ENCODE results near the gene PNPLA5.

The PNPLA5 gene

GRCh38 chr22:43923631-43924464, 32.0 kb upstream of the PNPLA5 start, which contains the start of gene PNPLA3:
TSS of gene PNPLA3 (plus strand) at chr22:43923805. CDS start at chr22:43923912, 107 bp downstream.
- Histone ChIP-seq H2AFZ (ENCODE audit: low read depth, low read length) (no peak within 1 kb of the TSS), H3K79me2 (ENCODE audit: low read length) (no peaks in the 10 kb centered on the region), H3K9ac (ENCODE audit: low read length) (no peak within 1 kb of the TSS), H3K4me1 (ENCODE audit: low read length) (no peaks in the 10 kb centered on the region), H3K9me3 (ENCODE audit: insufficient read depth, low read length) (no peaks in the 10 kb centered on the region), H4K20me1 (ENCODE audit: insufficient read depth, low read length) (no peaks in the 10 kb centered on the region), H3K27ac (ENCODE audit: low read length) (no peak within 1 kb of the TSS), H3K4me2 (ENCODE audit: low read length) (no peak within 1 kb of the TSS), H3K4me3 (ENCODE audit: low read length) (no peak within 1 kb of the TSS), H3K27me3 (ENCODE audit: low read depth, low read length) (0 out of 2 replicates have a peak, but pooled peaks cover 3% of the 10 kb centered on the region), H3K36me3 (replicated peaks; ENCODE audit: low read depth, low read length) (no peaks in the 10 kb centered on the region)
- TF ChIP-seq EZH2phosphoT487 (IDR thresholded peaks at IDR 0.05; ENCODE audit: low read depth) = no peak

GRCh38 chr22:43923191-43923590, 31.4 kb upstream of the PNPLA5 start:
- Histone ChIP-seq H3K27me3 (ENCODE audit: low read depth, low read length) (peaks cover 3% of the 10 kb centered on the region; the same call in 1 of the 2 replicates), H3K4me2 (ENCODE audit: low read length) (no peak overlapping the region), H3K9ac (ENCODE audit: low read length) (no peak overlapping the region), H3K79me2 (ENCODE audit: low read length) (no peaks in the 10 kb centered on the region), H2AFZ (ENCODE audit: low read depth, low read length) (no peak overlapping the region), H3K36me3 (replicated peaks; ENCODE audit: low read depth, low read length) (no peaks in the 10 kb centered on the region), H3K27ac (ENCODE audit: low read length) (no peak overlapping the region), H4K20me1 (ENCODE audit: insufficient read depth, low read length) (no peaks in the 10 kb centered on the region), H3K4me1 (ENCODE audit: low read length) (no peaks in the 10 kb centered on the region), H3K9me3 (ENCODE audit: insufficient read depth, low read length) (no peaks in the 10 kb centered on the region), H3K4me3 (ENCODE audit: low read length) (no peak overlapping the region)
- TF ChIP-seq EZH2phosphoT487 (IDR thresholded peaks at IDR 0.05; ENCODE audit: low read depth) = no peak
- no peak for TF ChIP-seq CTCF (IDR thresholded peaks at IDR 0.05; ENCODE audit: low read depth, low read length)

GRCh38 chr22:43922123-43922522, 30.3 kb upstream of the PNPLA5 start:
- no peak overlapping the region for H3K4me2 ChIP-seq (ENCODE audit: low read length)
- no peak overlapping the region for H2AFZ ChIP-seq (ENCODE audit: low read depth, low read length)
- no peaks in the 10 kb centered on the region for H3K9me3 ChIP-seq (ENCODE audit: insufficient read depth, low read length)
- TF ChIP-seq CTCF (IDR thresholded peaks at IDR 0.05; ENCODE audit: low read depth, low read length) (peak; percentile 20; the same call in 1 of the 2 replicates), EZH2phosphoT487 (IDR thresholded peaks at IDR 0.05; ENCODE audit: low read depth) (no peak)
- no peak overlapping the region for H3K9ac ChIP-seq (ENCODE audit: low read length)
- no peaks in the 10 kb centered on the region for H3K36me3 ChIP-seq (replicated peaks; ENCODE audit: low read depth, low read length)
- H3K4me1 ChIP-seq (ENCODE audit: low read length) = no peaks in the 10 kb centered on the region
- no peak overlapping the region for H3K4me3 ChIP-seq (ENCODE audit: low read length)
- peaks cover 3% of the 10 kb centered on the region; the same call in 1 of the 2 replicates for H3K27me3 ChIP-seq (ENCODE audit: low read depth, low read length)
- H3K27ac ChIP-seq (ENCODE audit: low read length) = no peak overlapping the region
- H3K79me2 ChIP-seq (ENCODE audit: low read length) = no peaks in the 10 kb centered on the region
- H4K20me1 ChIP-seq (ENCODE audit: insufficient read depth, low read length) = no peaks in the 10 kb centered on the region

- H3K4me3 ChIP-seq (ENCODE audit: low read length) = no peak overlapping the region
- H3K9ac ChIP-seq (ENCODE audit: low read length) = no peak overlapping the region
- no peaks in the 10 kb centered on the region for H3K4me1 ChIP-seq (ENCODE audit: low read length)
- no peak for TF ChIP-seq EZH2phosphoT487 (IDR thresholded peaks at IDR 0.05; ENCODE audit: low read depth)
- no peak overlapping the region for H2AFZ ChIP-seq (ENCODE audit: low read depth, low read length)
- no peak overlapping the region for H3K27ac ChIP-seq (ENCODE audit: low read length)
- H3K36me3 ChIP-seq (replicated peaks; ENCODE audit: low read depth, low read length) = no peaks in the 10 kb centered on the region
- peaks cover 3% of the 10 kb centered on the region; the same call in 1 of the 2 replicates for H3K27me3 ChIP-seq (ENCODE audit: low read depth, low read length)
- H4K20me1 ChIP-seq (ENCODE audit: insufficient read depth, low read length) = no peaks in the 10 kb centered on the region
- H3K4me2 ChIP-seq (ENCODE audit: low read length) = no peak overlapping the region
- no peaks in the 10 kb centered on the region for H3K9me3 ChIP-seq (ENCODE audit: insufficient read depth, low read length)
- H3K79me2 ChIP-seq (ENCODE audit: low read length) = no peaks in the 10 kb centered on the region
Measured at GRCh38 chr22:43921370-43921769, 29.6 kb upstream of the PNPLA5 start.
